ENCODE results near the gene TUBAL3.

Gene TUBAL3

GRCh38 chr10:5393529-5393928 lies 11.1 kb downstream of the TUBAL3 start:
- no peak overlapping the region for H3K4me3 ChIP-seq (ENCODE audit: low read length, poor library complexity, severe bottlenecking)
- H3K27me3 ChIP-seq (ENCODE audit: insufficient read depth, low read length, poor library complexity, severe bottlenecking) = no peaks in the 10 kb centered on the region
- no peak overlapping the region for H3K9ac ChIP-seq (ENCODE audit: low read depth, low read length, poor library complexity, severe bottlenecking)
- no peaks in the 10 kb centered on the region for H3K9me2 ChIP-seq (replicated peaks; ENCODE audit: low read depth, low read length)
- H3K4me1 ChIP-seq (ENCODE audit: insufficient read depth, low read length, poor library complexity, severe bottlenecking) = no peaks in the 10 kb centered on the region
- H3F3A ChIP-seq (ENCODE audit: low read depth) = no peaks in the 10 kb centered on the region
- H3K4me2 ChIP-seq (ENCODE audit: low read depth, low read length, poor library complexity, severe bottlenecking) = no peak overlapping the region
- no peaks in the 10 kb centered on the region for H3K36me3 ChIP-seq (ENCODE audit: insufficient read depth, low read length)
- no peak overlapping the region for H2AFZ ChIP-seq (ENCODE audit: low read length)
- H3K9me3 ChIP-seq (ENCODE audit: insufficient read depth, low read depth, low read length) = peaks cover 20% of the 10 kb centered on the region
- H4K20me1 ChIP-seq (ENCODE audit: insufficient read depth, low read length, poor library complexity, severe bottlenecking) = no peaks in the 10 kb centered on the region
- no peaks in the 10 kb centered on the region for H3K79me2 ChIP-seq (ENCODE audit: insufficient read depth, low read length)
- TF ChIP-seq EZH2phosphoT487 (IDR thresholded peaks at IDR 0.05; ENCODE audit: borderline replicate concordance) = no peak
- TF ChIP-seq CTCF (conservative IDR thresholded peaks at IDR 0.05; ENCODE audit: low read length) = no peak

GRCh38 chr10:5391790-5392189 lies 12.8 kb downstream of the TUBAL3 start:
- Histone ChIP-seq H3F3A (ENCODE audit: low read depth) (no peaks in the 10 kb centered on the region), H3K4me3 (ENCODE audit: low read length, poor library complexity, severe bottlenecking) (no peak overlapping the region), H3K9ac (ENCODE audit: low read depth, low read length, poor library complexity, severe bottlenecking) (no peak overlapping the region), H3K4me2 (ENCODE audit: low read depth, low read length, poor library complexity, severe bottlenecking) (no peak overlapping the region), H3K79me2 (ENCODE audit: insufficient read depth, low read length) (no peaks in the 10 kb centered on the region), H3K9me2 (replicated peaks; ENCODE audit: low read depth, low read length) (no peaks in the 10 kb centered on the region), H3K36me3 (ENCODE audit: insufficient read depth, low read length) (no peaks in the 10 kb centered on the region), H2AFZ (ENCODE audit: low read length) (no peak overlapping the region), H3K9me3 (ENCODE audit: insufficient read depth, low read depth, low read length) (peaks cover 20% of the 10 kb centered on the region), H4K20me1 (ENCODE audit: insufficient read depth, low read length, poor library complexity, severe bottlenecking) (no peaks in the 10 kb centered on the region), H3K4me1 (ENCODE audit: insufficient read depth, low read length, poor library complexity, severe bottlenecking) (no peaks in the 10 kb centered on the region), H3K27me3 (ENCODE audit: insufficient read depth, low read length, poor library complexity, severe bottlenecking) (no peaks in the 10 kb centered on the region)
- no peak for TF ChIP-seq EZH2phosphoT487 (IDR thresholded peaks at IDR 0.05; ENCODE audit: borderline replicate concordance)
- no peak for TF ChIP-seq CTCF (conservative IDR thresholded peaks at IDR 0.05; ENCODE audit: low read length)

- Histone ChIP-seq H3K79me2 (ENCODE audit: insufficient read depth, low read length) (no peaks in the 10 kb centered on the region), H3K36me3 (ENCODE audit: insufficient read depth, low read length) (no peaks in the 10 kb centered on the region), H3K9ac (ENCODE audit: low read depth, low read length, poor library complexity, severe bottlenecking) (no peak overlapping the region), H3F3A (ENCODE audit: low read depth) (no peaks in the 10 kb centered on the region), H2AFZ (ENCODE audit: low read length) (no peak overlapping the region), H4K20me1 (ENCODE audit: insufficient read depth, low read length, poor library complexity, severe bottlenecking) (no peaks in the 10 kb centered on the region), H3K9me3 (ENCODE audit: insufficient read depth, low read depth, low read length) (peaks cover 20% of the 10 kb centered on the region), H3K4me2 (ENCODE audit: low read depth, low read length, poor library complexity, severe bottlenecking) (no peak overlapping the region), H3K4me1 (ENCODE audit: insufficient read depth, low read length, poor library complexity, severe bottlenecking) (no peaks in the 10 kb centered on the region), H3K4me3 (ENCODE audit: low read length, poor library complexity, severe bottlenecking) (no peak overlapping the region), H3K27me3 (ENCODE audit: insufficient read depth, low read length, poor library complexity, severe bottlenecking) (no peaks in the 10 kb centered on the region), H3K9me2 (replicated peaks; ENCODE audit: low read depth, low read length) (no peaks in the 10 kb centered on the region)
- TF ChIP-seq EZH2phosphoT487 (IDR thresholded peaks at IDR 0.05; ENCODE audit: borderline replicate concordance) (no peak), CTCF (conservative IDR thresholded peaks at IDR 0.05; ENCODE audit: low read length) (no peak)
Measured at GRCh38 chr10:5390607-5391205, 13.9 kb downstream of the TUBAL3 start.
